HG03469 (cell line): ENCODE data around the gene ARL3.
"Not testable (repeated sequence)": the region's sequence is repeated elsewhere in the genome, so short reads cannot be mapped to it uniquely, and the experiment has no call there.

Experiments
- ATAC-seq: cut with Tn5 transposase; IDR thresholded peaks from one replicate; pipeline ENCODE4 v1.9.1; 2021; ENCODE audit warnings: mild to moderate bottlenecking, moderate library complexity, moderate number of reproducible peaks; ENCODE audit not compliant: unreplicated experiment

The ARL3 gene

DNA sequence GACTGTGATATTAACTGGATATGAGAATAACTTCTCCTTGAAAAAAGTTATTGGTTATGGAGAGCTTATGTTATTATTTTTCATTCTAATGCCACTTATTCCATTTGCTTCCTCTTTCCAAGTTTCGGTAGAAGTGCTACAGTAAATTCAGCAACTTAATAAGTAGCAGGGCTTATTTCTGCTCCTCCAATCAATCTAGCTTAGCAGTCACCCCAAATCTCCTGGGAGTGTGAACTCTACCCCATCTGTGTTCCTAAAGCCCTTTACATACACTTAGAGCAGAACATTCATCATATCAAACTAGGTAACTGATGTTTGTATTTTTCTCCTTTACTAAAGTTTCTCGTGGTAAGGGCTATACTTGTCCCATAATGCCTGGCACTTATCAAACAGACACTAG is 8.7 kb downstream of the ARL3 start:
- no peak for ATAC-seq

DNA sequence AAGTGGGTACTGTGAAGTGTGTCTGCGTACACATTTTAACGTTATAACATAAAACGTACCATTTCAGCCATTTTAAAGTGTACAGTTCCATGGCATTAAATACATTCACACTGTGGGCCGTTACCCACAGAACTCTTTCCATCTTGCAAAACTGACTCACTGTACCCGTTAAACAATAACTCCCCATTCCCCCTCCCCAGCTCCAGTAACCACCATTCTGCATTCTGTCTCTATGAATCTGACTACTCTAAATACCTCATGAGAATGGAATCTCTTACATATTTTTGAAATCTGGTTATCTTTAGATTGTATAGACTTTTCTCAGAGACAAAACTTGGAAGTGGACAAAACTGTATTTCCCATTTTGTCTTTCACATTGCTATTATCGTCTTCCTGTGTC is 9.3 kb downstream of the ARL3 start:
- no peak for ATAC-seq

DNA sequence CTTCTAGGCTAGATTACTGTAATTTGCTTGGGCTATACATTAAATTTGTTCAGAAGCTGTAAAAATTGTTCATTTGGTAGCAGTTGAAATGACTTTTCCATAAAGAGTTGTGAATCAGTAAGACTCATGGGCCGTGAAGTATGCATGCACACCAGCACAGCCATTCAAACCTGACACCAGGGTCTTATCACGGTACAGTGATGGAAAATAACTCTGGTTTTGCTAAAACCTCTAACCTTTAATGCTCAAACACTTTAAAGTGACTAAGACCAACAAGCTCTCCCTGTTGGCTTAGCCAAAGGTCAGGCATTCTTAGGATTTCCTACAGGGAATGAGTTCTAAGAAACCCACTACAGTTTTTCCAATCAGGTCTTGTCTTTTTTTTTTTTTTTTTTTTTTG is 11.5 kb downstream of the ARL3 start:
- ATAC-seq = no peak

- no peak for ATAC-seq
Observed at GRCh38 chr10:102701796-102702195, 12.4 kb downstream of the ARL3 start.

DNA sequence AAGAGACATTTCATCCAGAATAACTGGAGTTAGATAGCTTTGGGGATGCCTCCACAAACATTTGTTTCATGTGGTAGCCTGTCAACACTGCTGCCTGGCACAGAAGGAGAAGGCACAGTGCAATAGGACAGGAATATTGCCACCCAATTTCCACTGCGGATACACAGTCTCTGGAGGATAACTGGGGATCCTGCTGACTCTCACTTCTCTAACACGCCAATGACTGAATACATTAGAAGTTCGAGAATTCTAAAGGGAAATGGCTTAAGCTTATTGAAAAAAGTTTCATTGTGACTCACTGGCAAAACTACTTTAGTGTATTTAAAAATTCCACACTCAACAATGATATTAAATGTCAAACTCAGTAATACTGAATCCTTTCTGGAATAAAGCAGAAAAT is 12.9 kb downstream of the ARL3 start:
- no peak for ATAC-seq

- no peak for ATAC-seq
Observed at GRCh38 chr10:102698894-102699293, 15.3 kb downstream of the ARL3 start.

GRCh38 chr10:102696736-102697135 is 17.5 kb downstream of the ARL3 start:
- ATAC-seq = no peak

DNA sequence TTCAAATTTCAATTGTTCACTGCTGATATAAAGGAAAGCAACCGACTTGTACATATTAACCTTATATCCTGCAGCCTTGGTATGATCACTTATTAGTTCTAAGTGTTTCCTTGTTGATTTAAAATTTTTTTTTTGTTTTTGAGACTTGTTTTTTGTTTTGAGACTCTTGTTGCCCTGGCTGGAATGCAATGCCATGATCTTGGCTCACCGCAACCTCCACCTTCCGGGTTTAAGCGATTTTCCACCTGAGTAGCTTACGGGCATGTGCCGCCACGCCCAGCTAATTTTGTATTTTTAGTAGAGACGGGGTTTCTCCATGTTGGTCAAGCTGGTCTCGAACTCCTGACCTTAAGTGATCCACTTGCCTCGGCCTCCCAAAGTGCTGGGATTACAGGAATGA is 18.8 kb downstream of the ARL3 start:
- ATAC-seq = not testable (repeated sequence)

DNA sequence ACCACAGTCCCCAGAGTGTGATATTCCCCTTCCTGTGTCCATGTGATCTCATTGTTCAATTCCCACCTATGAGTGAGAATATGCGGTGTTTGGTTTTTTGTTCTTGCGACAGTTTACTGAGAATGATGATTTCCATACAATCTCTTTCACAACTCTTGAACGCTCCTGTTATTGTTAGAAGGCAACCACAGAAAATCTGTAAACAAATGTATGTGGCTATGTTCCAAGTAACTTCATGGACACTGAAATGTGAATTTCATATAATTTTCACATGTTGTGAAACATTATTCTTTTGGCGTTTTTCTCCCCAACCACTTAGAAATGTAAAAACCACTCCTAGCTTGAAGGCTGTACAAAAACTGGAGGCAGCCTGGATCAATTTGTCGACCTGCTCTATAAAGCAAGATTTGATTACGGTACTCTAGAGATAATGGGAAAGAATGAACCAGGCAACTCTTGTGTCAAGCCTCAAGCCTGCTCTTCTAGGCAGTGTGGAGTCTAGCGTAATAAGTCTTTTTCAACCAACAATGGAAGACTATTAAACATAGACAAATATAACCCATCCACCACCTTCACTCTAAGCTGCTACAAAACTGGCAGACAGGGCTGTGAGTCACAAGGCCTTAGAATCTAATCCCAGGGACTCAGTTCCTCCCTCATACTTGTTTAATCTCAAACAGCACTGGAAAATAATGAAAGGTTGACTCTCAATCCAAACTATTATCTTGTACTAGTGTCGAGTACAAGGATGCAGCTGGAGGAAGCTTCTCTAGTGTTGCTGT is 22.7 kb downstream of the ARL3 start:
- no peak for ATAC-seq

- no peak for ATAC-seq
Observed at GRCh38 chr10:102683736-102684135, 30.5 kb downstream of the ARL3 start.

GRCh38 chr10:102682981-102683380 is 31.2 kb downstream of the ARL3 start:
- no peak for ATAC-seq

- ATAC-seq = no peak
Observed at GRCh38 chr10:102682416-102682815, 31.8 kb downstream of the ARL3 start.

DNA sequence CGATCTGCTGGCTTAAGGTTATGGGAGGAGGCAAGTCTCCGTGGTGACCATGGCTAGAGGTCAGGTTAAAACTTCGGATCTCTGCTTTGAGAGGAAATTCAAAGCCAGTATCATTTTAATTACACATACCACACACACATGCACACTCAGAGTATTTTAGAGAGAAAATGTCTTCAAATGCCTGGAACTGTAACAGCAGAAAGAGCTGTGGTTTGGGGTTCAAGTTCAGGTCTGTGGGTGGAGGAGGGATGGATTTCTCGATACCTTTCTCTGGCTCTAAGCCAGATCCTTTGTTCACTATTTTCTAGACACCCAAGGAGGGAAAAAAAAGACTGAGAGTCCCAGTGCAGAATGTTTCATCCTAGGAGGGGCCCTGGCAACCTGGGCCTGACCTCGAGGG is 32.5 kb downstream of the ARL3 start:
- ATAC-seq = no peak

GRCh38 chr10:102679596-102679995 is 34.6 kb downstream of the ARL3 start:
- ATAC-seq = no peak

DNA sequence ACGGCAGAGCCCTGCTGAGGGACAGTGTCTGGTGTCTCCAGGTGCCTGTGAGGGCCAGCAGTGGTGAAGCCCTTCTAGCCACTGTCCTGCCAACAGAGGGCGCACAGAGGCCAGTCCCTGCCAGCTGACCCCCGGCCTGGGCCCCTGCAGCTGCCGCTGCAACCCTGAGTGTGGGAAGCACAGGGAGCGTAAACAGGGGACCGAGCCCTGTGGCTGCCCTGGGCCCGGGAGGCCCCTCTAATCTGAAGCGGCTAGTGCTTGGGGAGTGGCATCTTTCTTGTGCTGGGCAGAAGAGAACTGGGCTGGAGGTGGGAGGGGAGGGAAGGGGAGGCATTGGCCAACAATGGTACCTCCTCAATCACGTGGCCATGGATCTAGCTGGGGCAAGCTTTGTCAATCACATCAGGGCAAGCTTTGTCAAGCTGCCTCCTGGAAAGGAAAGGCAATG is 35.3 kb downstream of the ARL3 start:
- ATAC-seq = no peak

GRCh38 chr10:102678068-102678400 is 36.2 kb downstream of the ARL3 start:
- ATAC-seq = no peak

- no peak for ATAC-seq
Observed at GRCh38 chr10:102677331-102678067, 36.7 kb downstream of the ARL3 start.

DNA sequence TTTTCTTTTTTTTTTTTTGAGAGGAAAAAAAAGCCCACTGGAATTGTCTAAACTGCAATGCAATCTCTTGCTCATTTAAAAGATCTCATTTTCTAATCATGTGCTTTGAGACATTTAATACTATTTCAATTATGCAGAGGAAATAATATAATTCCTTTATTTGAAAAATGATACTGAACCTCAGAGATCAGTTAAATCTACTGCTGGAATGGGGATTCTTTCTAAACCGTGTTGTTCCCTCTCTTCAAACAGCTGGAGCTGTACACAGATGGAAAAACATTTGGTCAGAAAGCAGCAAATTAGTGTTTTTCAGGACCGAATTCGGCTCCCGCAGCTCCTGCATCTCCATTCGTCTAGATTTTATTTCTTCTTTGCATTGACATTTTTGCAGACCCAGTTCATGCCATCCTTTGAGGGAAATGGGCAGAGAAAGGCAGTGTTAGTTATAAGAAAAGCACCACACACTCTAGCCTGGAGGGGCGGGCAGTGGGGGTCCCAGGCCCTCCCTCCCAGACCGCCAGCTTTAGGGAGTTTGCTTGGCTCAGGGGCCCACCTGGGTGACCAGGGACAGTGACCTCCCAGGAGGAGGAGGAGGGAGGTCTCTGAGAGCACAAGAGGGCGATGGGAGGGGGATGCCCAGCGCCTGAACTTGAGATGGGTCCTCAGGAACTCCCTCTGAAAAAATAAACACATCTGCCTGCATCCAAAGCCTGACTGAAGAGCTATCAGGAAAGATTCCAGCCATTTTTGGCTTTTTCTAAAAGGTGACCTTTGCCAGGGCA is 37.5 kb downstream of the ARL3 start:
- ATAC-seq = no peak

GRCh38 chr10:102675666-102676533 is 38.3 kb downstream of the ARL3 start:
- no peak for ATAC-seq

GRCh38 chr10:102675011-102675665 is 39.1 kb downstream of the ARL3 start:
- no peak for ATAC-seq
